ENCODE results near the gene RYR1. TPM values are rescaled to one million over a fixed set of nuclear protein-coding genes. Genes with fewer than 3 reads are reported as not detected.

Gene RYR1
- total RNA-seq, 1 experiment from 2014 or later: 0.27 TPM

GRCh38 chr19:38524369-38524768, 90.9 kb downstream of the RYR1 start:
- DNase-seq (ENCODE audit: low spot score): no peak
- in situ Hi-C loops (cut with HindIII; ENCODE audit: low sequenced_read_pairs): no loop called here

GRCh38 chr19:38524994-38525634, 91.6 kb downstream of the RYR1 start:
- in situ Hi-C loops (cut with HindIII; ENCODE audit: low sequenced_read_pairs): no loop called here
- no peak for DNase-seq (ENCODE audit: low spot score)

GRCh38 chr19:38526430-38526829, 92.9 kb downstream of the RYR1 start:
- no peak for DNase-seq (ENCODE audit: low spot score)
- in situ Hi-C loops (cut with HindIII; ENCODE audit: low sequenced_read_pairs): no loop called here

- DNase-seq (ENCODE audit: low spot score): no peak
- in situ Hi-C loops (cut with HindIII; ENCODE audit: low sequenced_read_pairs): no loop called here
Observed at GRCh38 chr19:38527466-38528136, 94.1 kb downstream of the RYR1 start.

- in situ Hi-C loops (cut with HindIII; ENCODE audit: low sequenced_read_pairs): no loop called here
- no peak for DNase-seq (ENCODE audit: low spot score)
Observed at GRCh38 chr19:38528213-38528755, 94.8 kb downstream of the RYR1 start.

GRCh38 chr19:38528931-38529330, 95.4 kb downstream of the RYR1 start:
- in situ Hi-C loops (cut with HindIII; ENCODE audit: low sequenced_read_pairs): no loop called here
- DNase-seq (ENCODE audit: low spot score): no peak

- in situ Hi-C loops (cut with HindIII; ENCODE audit: low sequenced_read_pairs): no loop called here
- DNase-seq (ENCODE audit: low spot score): no peak
Observed at GRCh38 chr19:38531515-38531914, 98.0 kb downstream of the RYR1 start.

- DNase-seq (ENCODE audit: low spot score): no peak
- in situ Hi-C loops (cut with HindIII; ENCODE audit: low sequenced_read_pairs): no loop called here
Observed at GRCh38 chr19:38532939-38533338, 99.4 kb downstream of the RYR1 start.

- in situ Hi-C loops (cut with HindIII; ENCODE audit: low sequenced_read_pairs): no loop called here
- no peak for DNase-seq (ENCODE audit: low spot score)
Observed at GRCh38 chr19:38534574-38534973, 101.1 kb downstream of the RYR1 start.

- no peak for DNase-seq (ENCODE audit: low spot score)
- in situ Hi-C loops (cut with HindIII; ENCODE audit: low sequenced_read_pairs): no loop called here
Observed at GRCh38 chr19:38535212-38535611, 101.7 kb downstream of the RYR1 start.

- DNase-seq (ENCODE audit: low spot score): no peak
- in situ Hi-C loops (cut with HindIII; ENCODE audit: low sequenced_read_pairs): no loop called here
Observed at GRCh38 chr19:38537071-38537936, 103.8 kb downstream of the RYR1 start.

- peak; percentile 39 for DNase-seq (ENCODE audit: low spot score)
- in situ Hi-C loops (cut with HindIII; ENCODE audit: low sequenced_read_pairs): no loop called here
Observed at GRCh38 chr19:38538386-38538785, 104.9 kb downstream of the RYR1 start.

GRCh38 chr19:38538793-38539528, 105.5 kb downstream of the RYR1 start:
- in situ Hi-C loops (cut with HindIII; ENCODE audit: low sequenced_read_pairs): no loop called here

GRCh38 chr19:38539751-38540150, 106.3 kb downstream of the RYR1 start:
- DNase-seq (ENCODE audit: low spot score): no peak
- in situ Hi-C loops (cut with HindIII; ENCODE audit: low sequenced_read_pairs): no loop called here

More at GRCh38 chr19:38538793-38539528, 105.5 kb downstream of the RYR1 start:
- DNase-seq (ENCODE audit: low spot score): no peak

GRCh38 chr19:38542040-38542439, 108.5 kb downstream of the RYR1 start:
- in situ Hi-C loops (cut with HindIII; ENCODE audit: low sequenced_read_pairs): no loop called here
- DNase-seq (ENCODE audit: low spot score): no peak

- DNase-seq (ENCODE audit: low spot score): no peak
- in situ Hi-C loops (cut with HindIII; ENCODE audit: low sequenced_read_pairs): no loop called here
Observed at GRCh38 chr19:38543286-38543806, 109.9 kb downstream of the RYR1 start.

- DNase-seq (ENCODE audit: low spot score): peak; percentile 62
- in situ Hi-C loops (cut with HindIII; ENCODE audit: low sequenced_read_pairs): no loop called here
Observed at GRCh38 chr19:38543807-38544568, 110.5 kb downstream of the RYR1 start.

- in situ Hi-C loops (cut with HindIII; ENCODE audit: low sequenced_read_pairs): no loop called here
- no peak for DNase-seq (ENCODE audit: low spot score)
Observed at GRCh38 chr19:38544569-38545315, 111.3 kb downstream of the RYR1 start.

Data from G401 (cell line).